Measurements from ENCODE around the gene ZBED5.

- TF ChIP-seq CTCF (conservative IDR thresholded peaks at IDR 0.05), result no peak
- TF ChIP-seq ZFX (IDR thresholded peaks at IDR 0.05), result no peak
Observed at GRCh38 chr11:10892250-10892649, 34.4 kb upstream of the ZBED5 start.

All from C4-2B (cell line).